Measurements from ENCODE around the gene TRAK2. TPM values are rescaled to one million over a fixed set of nuclear protein-coding genes. Genes with fewer than 3 reads are reported as not detected.
"Not testable (repeated sequence)": the region's sequence is repeated elsewhere in the genome, so short reads cannot be mapped to it uniquely, and the experiment has no call there.

The TRAK2 gene
- total RNA-seq, 2 experiments from 2014 or later, result 51.3 to 53.0 TPM

DNA sequence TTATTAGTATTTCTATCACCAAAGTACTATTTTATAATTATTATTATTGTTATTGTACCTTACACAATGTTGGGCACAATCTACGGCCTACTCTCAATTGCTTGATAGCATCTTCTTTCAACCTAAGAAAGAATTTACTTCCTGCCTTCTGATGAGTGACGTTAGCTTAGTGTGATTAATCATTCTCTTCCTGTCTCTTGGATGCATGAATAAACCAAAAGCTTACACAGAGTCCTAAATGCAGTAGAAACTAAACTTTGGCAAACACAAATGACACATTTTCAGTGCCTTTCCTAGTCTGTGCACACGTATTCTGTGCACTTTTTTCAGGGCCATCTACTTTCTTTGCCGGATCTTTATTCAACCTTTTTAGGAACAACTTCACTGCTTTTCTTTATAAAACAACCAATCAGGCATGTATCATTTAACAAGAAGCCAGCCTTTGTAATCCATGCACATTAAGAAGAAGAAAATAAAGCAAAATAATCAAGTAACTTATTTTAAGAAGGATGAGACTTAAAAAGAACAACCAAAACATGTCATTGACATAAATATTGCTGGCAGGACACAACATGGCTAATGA is 19.1 kb downstream of the TRAK2 start:
- POLR2A ChIA-PET, result interaction anchor here (1.0 to 2.8 kb wide), 4 partner anchors 9 to 19 kb away, joined by 3 to 8 read pairs (median 6); partner anchors contain the start of genes STRADB and TRAK2
- Mint-ChIP-seq H3K9me3 (ENCODE audit: insufficient read depth) (no peaks in the 10 kb centered on the region), H3K27ac (peak overlapping the region; percentile 82), H3K27me3 (ENCODE audit: low read depth) (no peaks in the 10 kb centered on the region), H3K4me1 (ENCODE audit: low read depth) (peaks cover 39% of the 10 kb centered on the region), H3K4me3 (peak overlapping the region; percentile 13), H3K36me3 (ENCODE audit: low read depth) (peaks cover 51% of the 10 kb centered on the region)
- DNase-seq (no peak), ATAC-seq (peak; percentile 93)
- CTCF ChIA-PET, result interaction anchor here (1.2 to 2.2 kb wide), 4 partner anchors 9 to 19 kb away, joined by 3 to 5 read pairs (median 4); partner anchors contain the start of genes STRADB and TRAK2

DNA sequence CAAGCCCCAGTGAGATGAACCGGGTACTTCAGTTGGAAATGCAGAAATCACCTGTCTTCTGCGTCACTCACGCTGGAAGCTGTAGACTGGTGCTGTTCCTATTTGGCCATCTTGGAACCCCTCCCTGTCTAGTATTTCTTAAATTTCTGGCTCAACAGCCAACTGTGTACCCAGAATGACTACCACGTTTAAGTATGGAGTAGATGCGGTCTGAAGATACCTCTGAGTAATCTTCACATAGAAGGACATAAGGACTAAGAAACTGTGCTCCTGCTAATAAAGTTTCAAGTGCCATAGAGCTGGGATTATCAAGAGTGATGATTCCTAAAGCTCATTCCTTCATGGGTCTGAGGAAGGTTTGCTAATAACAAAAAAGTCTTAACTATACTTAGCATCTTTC is 20.4 kb downstream of the TRAK2 start:
- Mint-ChIP-seq H3K9me3 (ENCODE audit: insufficient read depth) (no peaks in the 10 kb centered on the region), H3K4me1 (ENCODE audit: low read depth) (peaks cover 39% of the 10 kb centered on the region), H3K27me3 (ENCODE audit: low read depth) (no peaks in the 10 kb centered on the region), H3K4me3 (no peak overlapping the region), H3K27ac (no peak overlapping the region), H3K36me3 (ENCODE audit: low read depth) (peaks cover 46% of the 10 kb centered on the region)
- ChIA-PET POLR2A (interaction anchor here (0.6 to 1.7 kb wide), 2 partner anchors 9 to 21 kb away, joined by 3 to 4 read pairs; partner anchors contain the start of genes STRADB and TRAK2), CTCF (interaction anchor here (0.6 to 2.3 kb wide), 3 partner anchors 10 to 16 kb away, joined by 3 to 8 read pairs (median 3); no protein-coding TSS in a partner anchor)
- DNase-seq, result no peak
- ATAC-seq, result no peak

DNA sequence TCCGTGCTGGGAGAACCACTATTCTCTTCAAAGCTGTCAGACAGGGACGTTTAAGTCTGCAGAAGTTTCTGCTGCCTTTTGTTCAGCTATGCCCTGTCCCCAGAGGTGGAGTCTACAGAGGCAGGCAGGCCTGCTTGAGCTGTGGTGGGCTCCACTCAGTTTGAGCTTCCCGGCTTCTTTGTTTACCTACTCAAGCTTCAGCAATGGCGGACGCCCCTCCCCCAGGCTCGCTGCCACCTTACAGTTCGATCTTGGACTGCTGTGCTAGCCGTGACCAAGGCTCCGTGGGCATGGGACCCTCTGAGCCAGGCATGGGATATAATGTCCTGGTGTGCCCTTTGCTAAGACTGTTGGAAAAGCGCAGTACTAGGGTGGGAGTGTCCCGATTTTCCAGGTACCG is 20.9 kb downstream of the TRAK2 start:
- ChIA-PET POLR2A (interaction anchor here (1.7 kb wide), 1 partner anchor 21 kb away, joined by 4 read pairs; the partner anchor contains the start of genes STRADB and TRAK2), CTCF (interaction anchor here (2.3 kb wide), 1 partner anchor 16 kb away, joined by 8 read pairs; no protein-coding TSS in a partner anchor)
- H3K9me3 Mint-ChIP-seq (ENCODE audit: insufficient read depth); ATAC-seq; H3K4me3 Mint-ChIP-seq; H3K27ac Mint-ChIP-seq; DNase-seq; H3K27me3 Mint-ChIP-seq (ENCODE audit: low read depth): not testable (repeated sequence)
- Mint-ChIP-seq H3K4me1 (ENCODE audit: low read depth) (peaks cover 39% of the 10 kb centered on the region), H3K36me3 (ENCODE audit: low read depth) (peaks cover 46% of the 10 kb centered on the region)

DNA sequence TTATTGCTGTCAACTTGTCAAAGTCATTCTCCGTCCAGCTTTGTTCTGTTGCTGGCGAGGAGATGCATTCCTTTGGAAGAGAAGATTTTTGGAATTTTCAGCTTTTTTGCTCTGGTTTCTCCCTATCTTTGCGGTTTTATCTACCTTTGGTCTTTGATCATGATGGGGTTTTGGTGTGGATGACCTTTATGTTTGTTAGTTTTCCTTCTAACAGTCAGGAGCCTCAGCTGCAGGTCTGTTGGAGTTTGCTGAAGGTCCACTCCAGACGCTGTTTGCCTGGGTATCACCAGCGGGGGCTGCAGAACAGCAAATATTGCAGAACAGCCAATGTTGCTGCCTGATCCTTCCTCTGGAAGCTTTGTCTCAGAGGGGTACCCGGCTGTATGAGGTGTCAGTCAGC is 21.4 kb downstream of the TRAK2 start:
- H3K4me1 Mint-ChIP-seq (ENCODE audit: low read depth), result peaks cover 39% of the 10 kb centered on the region
- not testable (repeated sequence) for H3K4me3 Mint-ChIP-seq
- CTCF ChIA-PET, result interaction anchor here (2.3 kb wide), 1 partner anchor 16 kb away, joined by 8 read pairs; no protein-coding TSS in a partner anchor

DNA sequence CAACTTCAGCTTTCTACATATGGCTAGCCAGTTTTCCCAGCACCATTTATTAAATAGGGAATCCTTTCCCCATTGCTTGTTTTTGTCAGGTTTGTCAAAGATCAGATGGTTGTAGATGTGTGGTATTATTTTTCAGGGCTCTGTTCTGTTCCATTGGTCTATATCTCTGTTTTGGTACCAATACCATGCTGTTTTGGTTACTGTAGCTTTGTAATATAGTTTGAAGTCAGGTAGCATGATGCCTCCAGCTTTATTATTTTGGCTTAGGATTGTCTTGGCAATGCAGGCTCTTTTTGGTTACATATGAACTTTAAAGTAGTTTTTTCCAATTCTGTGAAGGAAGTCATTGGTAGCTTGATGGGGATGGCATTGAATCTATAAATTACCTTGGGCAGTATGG is 22.9 kb downstream of the TRAK2 start:
- H3K4me3 Mint-ChIP-seq; CTCF ChIA-PET; H3K27ac Mint-ChIP-seq; H3K27me3 Mint-ChIP-seq (ENCODE audit: low read depth); POLR2A ChIA-PET; ATAC-seq; H3K9me3 Mint-ChIP-seq (ENCODE audit: insufficient read depth); DNase-seq: not testable (repeated sequence)
- H3K36me3 Mint-ChIP-seq (ENCODE audit: low read depth), result peaks cover 44% of the 10 kb centered on the region
- H3K4me1 Mint-ChIP-seq (ENCODE audit: low read depth), result peaks cover 32% of the 10 kb centered on the region

More for the DNA sequence above, 21.4 kb downstream of the TRAK2 start:
- POLR2A ChIA-PET; H3K27me3 Mint-ChIP-seq (ENCODE audit: low read depth); ATAC-seq; H3K9me3 Mint-ChIP-seq (ENCODE audit: insufficient read depth); H3K27ac Mint-ChIP-seq; DNase-seq: not testable (repeated sequence)
- peaks cover 46% of the 10 kb centered on the region for H3K36me3 Mint-ChIP-seq (ENCODE audit: low read depth)

DNA sequence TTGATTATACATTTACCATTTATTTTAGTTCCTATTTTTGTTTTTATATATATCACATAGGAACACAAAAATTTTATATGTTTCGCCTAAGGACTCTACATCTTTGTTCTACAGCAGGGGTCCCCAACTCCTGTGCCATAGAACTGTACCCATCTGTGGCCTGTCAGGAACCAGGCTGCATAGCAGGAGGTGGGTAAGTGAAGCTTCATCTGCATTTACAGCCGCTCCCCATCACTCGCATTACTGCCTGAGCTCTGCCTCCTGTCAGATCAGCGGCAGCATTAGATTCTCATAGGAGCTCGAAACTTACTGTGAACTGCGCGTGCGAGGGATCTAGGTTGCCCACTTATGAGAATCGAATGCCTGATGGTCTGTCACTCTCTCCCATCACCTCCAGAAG is 25.3 kb downstream of the TRAK2 start:
- DNase-seq, result no peak
- Mint-ChIP-seq H3K36me3 (ENCODE audit: low read depth) (peaks cover 30% of the 10 kb centered on the region), H3K27me3 (ENCODE audit: low read depth) (no peaks in the 10 kb centered on the region), H3K9me3 (ENCODE audit: insufficient read depth) (no peaks in the 10 kb centered on the region), H3K4me1 (ENCODE audit: low read depth) (peaks cover 20% of the 10 kb centered on the region), H3K27ac (no peak overlapping the region), H3K4me3 (no peak overlapping the region)
- CTCF ChIA-PET, result no interaction called here
- ATAC-seq, result no peak
- POLR2A ChIA-PET, result interaction anchor here (0.6 kb wide), 1 partner anchor 215 kb away, joined by 3 read pairs; no protein-coding TSS in a partner anchor

DNA sequence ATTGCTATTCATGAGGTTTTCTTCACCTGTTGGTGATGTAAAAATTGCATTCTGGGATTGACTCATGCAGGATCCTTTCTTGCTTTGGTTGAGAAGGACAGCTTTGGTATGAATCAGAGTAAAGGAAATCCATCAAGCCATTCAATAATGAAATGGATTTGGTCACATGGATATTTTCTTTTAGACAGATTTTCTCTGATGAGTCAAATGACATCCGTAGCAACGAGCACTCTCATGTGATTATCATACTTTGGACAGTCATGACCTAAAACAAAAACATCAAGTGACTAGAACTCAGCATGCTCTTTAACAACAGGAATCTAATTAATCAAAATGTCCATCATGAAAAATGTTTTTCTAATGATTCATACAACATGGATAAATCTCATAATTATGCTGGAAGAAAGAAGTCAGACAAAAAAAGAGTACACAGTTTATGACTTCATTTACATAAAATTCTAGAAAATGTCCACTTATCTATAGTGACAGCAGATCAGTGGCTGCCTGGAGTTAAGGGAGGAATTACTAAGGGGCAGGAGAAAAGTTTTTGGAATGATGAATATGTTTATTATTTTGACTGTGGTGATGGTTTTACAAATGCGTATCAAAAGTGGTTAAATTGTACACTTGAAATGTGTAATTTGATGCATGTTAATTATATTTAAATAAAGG is 30.7 kb downstream of the TRAK2 start:
- DNase-seq, result no peak
- no peak overlapping the region for H3K27ac Mint-ChIP-seq
- CTCF ChIA-PET, result no interaction called here
- H3K9me3 Mint-ChIP-seq (ENCODE audit: insufficient read depth), result no peaks in the 10 kb centered on the region
- H3K4me3 Mint-ChIP-seq, result no peak overlapping the region
- ATAC-seq, result no peak
- H3K4me1 Mint-ChIP-seq (ENCODE audit: low read depth), result peaks cover 30% of the 10 kb centered on the region
- H3K27me3 Mint-ChIP-seq (ENCODE audit: low read depth), result no peaks in the 10 kb centered on the region
- POLR2A ChIA-PET, result no interaction called here
- peaks cover 23% of the 10 kb centered on the region for H3K36me3 Mint-ChIP-seq (ENCODE audit: low read depth)

DNA sequence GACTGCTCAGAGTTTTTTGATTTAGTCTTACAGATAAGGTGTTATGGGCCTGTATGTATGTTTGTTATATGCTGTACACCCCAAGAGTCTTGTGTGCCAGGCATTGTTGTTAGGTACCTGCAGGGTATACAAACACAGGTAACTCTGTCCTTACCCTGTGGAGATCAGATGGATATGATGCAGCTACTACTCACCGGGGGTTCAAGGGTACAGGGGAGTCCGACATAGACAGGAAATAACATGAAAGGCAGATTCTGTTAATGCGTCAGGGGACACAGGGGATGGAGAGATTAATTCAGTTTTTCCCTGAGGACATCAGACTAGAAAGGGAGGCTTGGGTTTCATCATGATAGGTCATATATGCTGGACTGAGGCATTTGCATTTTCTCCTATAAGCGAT is 31.3 kb downstream of the TRAK2 start:
- ATAC-seq (no peak), DNase-seq (no peak)
- peak overlapping the region; percentile 9 for H3K27ac Mint-ChIP-seq
- ChIA-PET POLR2A (no interaction called here), CTCF (no interaction called here)
- no peaks in the 10 kb centered on the region for H3K27me3 Mint-ChIP-seq (ENCODE audit: low read depth)
- peaks cover 23% of the 10 kb centered on the region for H3K36me3 Mint-ChIP-seq (ENCODE audit: low read depth)
- no peaks in the 10 kb centered on the region for H3K9me3 Mint-ChIP-seq (ENCODE audit: insufficient read depth)
- peaks cover 30% of the 10 kb centered on the region for H3K4me1 Mint-ChIP-seq (ENCODE audit: low read depth)
- H3K4me3 Mint-ChIP-seq, result no peak overlapping the region

DNA sequence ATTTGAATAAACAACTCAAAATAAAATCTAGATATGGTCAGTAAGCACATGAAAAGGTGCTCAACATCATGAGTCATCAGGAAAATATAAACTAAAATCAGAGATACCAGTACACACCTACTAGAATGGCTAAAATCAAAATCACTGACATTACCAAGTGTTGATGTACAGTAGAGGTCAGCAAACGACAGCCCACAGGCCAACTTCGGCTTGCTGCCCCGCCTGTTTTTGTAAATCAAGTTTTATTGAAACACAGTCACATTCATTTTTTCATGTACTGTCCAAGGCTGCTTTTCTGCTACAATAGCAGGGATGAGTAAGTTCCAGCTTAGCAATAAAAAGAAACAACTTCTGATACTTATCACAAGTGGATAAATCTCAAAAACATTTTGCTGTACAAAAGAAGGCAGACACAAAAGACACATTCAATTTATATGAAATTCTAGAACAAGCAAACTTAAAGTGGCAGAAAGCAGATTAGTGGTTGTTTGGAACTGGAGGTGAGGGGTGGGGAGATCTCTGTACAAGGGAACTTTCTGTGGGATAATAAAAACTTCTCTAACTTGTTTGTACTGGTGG is 32.1 kb downstream of the TRAK2 start:
- Mint-ChIP-seq H3K9me3 (ENCODE audit: insufficient read depth) (no peaks in the 10 kb centered on the region), H3K27me3 (ENCODE audit: low read depth) (no peaks in the 10 kb centered on the region), H3K27ac (no peak overlapping the region), H3K4me1 (ENCODE audit: low read depth) (peaks cover 30% of the 10 kb centered on the region), H3K36me3 (ENCODE audit: low read depth) (peaks cover 23% of the 10 kb centered on the region), H3K4me3 (no peak overlapping the region)
- DNase-seq, result no peak
- CTCF ChIA-PET, result no interaction called here
- no peak for ATAC-seq
- POLR2A ChIA-PET, result no interaction called here

DNA sequence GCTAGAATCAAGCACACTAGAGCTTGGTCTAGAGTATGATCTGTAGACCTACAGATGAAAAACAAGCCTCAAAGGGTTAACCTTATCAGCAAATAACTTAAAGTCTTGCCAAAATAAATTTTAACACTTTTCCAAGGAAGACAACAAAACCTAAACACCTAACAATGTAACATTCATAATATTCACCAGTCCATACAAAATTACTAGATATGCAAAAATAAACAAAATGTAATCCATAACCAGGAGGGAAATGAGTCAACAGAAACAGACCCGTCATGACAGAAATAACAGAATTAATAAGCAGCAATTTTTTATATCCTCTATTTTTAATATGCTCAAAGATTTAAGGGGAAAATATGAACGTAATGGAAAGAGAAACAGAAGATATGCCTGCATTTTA is 36.1 kb downstream of the TRAK2 start:
- no peak for ATAC-seq
- H3K4me3 Mint-ChIP-seq, result no peak overlapping the region
- H3K27ac Mint-ChIP-seq, result no peak overlapping the region
- H3K9me3 Mint-ChIP-seq (ENCODE audit: insufficient read depth), result no peaks in the 10 kb centered on the region
- ChIA-PET CTCF (interaction anchor here (1.1 to 1.6 kb wide), 2 partner anchors 32 to 178 kb away, joined by 3 to 4 read pairs; no protein-coding TSS in a partner anchor), POLR2A (interaction anchor here (2.3 kb wide), 1 partner anchor 36 kb away, joined by 17 read pairs; the partner anchor contains the start of genes STRADB and TRAK2)
- no peak for DNase-seq
- H3K4me1 Mint-ChIP-seq (ENCODE audit: low read depth), result peaks cover 17% of the 10 kb centered on the region
- H3K27me3 Mint-ChIP-seq (ENCODE audit: low read depth), result no peaks in the 10 kb centered on the region
- peaks cover 38% of the 10 kb centered on the region for H3K36me3 Mint-ChIP-seq (ENCODE audit: low read depth)

DNA sequence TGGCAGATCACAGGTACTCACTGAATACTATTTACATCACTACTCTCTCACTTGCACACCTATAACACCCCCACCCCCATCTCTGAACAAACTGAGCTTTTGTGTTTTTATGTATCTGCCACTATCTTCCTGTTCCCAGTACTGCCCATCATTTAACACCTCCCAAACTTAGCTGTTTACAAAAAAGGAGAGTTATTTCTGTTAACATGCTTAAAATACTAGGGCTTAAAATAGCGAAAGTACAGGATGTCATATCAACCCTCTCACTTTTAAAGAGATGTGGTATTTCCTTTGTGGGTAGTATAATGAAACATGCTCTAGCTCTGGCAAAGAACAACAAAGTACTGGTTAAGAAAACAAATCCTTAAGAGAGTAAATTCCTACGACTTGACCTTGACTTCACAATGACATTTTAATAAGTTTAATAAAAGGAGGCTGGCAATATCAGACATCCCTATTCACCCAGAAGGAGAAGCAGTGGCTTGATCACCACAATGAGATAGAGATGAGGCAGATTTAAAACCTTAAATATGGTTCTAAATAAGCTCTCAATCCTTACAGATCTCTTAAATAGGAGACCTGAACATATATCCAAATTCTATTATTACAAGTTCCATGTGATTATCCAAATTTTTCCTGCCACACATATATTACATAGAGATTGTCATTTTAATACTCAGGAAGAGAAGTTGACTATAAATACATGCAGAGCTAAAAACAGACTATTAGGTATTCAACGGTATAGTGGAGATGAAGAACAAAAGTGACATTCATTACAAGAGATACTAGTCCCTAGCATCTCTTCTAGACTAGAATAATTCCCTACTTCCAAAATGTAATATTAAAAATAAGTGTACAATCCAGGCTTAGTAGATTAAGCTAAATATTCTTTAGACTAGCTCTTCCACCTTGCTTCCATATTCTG is 36.9 kb downstream of the TRAK2 start:
- Mint-ChIP-seq H3K4me3 (no peak overlapping the region), H3K27me3 (ENCODE audit: low read depth) (no peaks in the 10 kb centered on the region), H3K4me1 (ENCODE audit: low read depth) (peaks cover 12% of the 10 kb centered on the region), H3K9me3 (ENCODE audit: insufficient read depth) (no peaks in the 10 kb centered on the region), H3K27ac (no peak overlapping the region), H3K36me3 (ENCODE audit: low read depth) (peaks cover 34% of the 10 kb centered on the region)
- ATAC-seq (peak; percentile 85), DNase-seq (no peak)
- POLR2A ChIA-PET, result interaction anchor here (0.9 to 2.3 kb wide), 7 partner anchors 9 to 525 kb away, joined by 3 to 17 read pairs (median 4); partner anchors contain the start of genes CASP8, NIF3L1, PPIL3 and STRADB
- CTCF ChIA-PET, result interaction anchor here (0.7 to 1.6 kb wide), 10 partner anchors 9 to 182 kb away, joined by 3 to 7 read pairs (median 3); partner anchors contain the start of genes STRADB and TRAK2

Measured in activated CD8-positive, alpha-beta T cell treated with anti-CD3 and anti-CD28 coated beads, Interleukin-2, amount 10 ng/mL, durations not matched to agents 7 days and 5 days (primary cell).